ENCODE results near the gene PKNOX2. TPM values are rescaled to one million over a fixed set of nuclear protein-coding genes. Genes with fewer than 3 reads are reported as not detected.
A peak's percentile ranks its signal among the peaks of the same experiment; 100 is the strongest.

Gene PKNOX2
- total and polyA plus RNA-seq, 2 of the 8 experiments (the other 6 are each of a cell fraction or from before 2014, with no cell fraction given) = 2.0 TPM

- CTCF ChIA-PET (ENCODE audit: partially characterized antibody) = interaction anchor here (0.6 to 13.4 kb wide), 18 partner anchors 9 to 265 kb away, joined by 3 to 123 read pairs (median 5); no protein-coding TSS in a partner anchor
- Histone ChIP-seq H2BK120ac (replicated peaks; ENCODE audit: low read depth, low read length) (peak overlapping the region; percentile 9), H3K9me3 (ENCODE audit: insufficient read depth in 2 of 2, low read depth in 1 of 2, low read length in 1 of 2) (no peaks in the 10 kb centered on the region), H3K79me1 (ENCODE audit: low read depth, low read length) (no peaks in the 10 kb centered on the region), H3K4me2 (ENCODE audit: insufficient read depth in 1 of 2, low read depth in 2 of 2, low read length in 2 of 2) (peak overlapping the region; percentile 97 to 98), H2BK15ac (ENCODE audit: low read length) (0 out of 2 replicates have a peak overlapping the region, but pooled peaks have one; percentile 55), H2AFZ (ENCODE audit: low read length) (no peak overlapping the region), H3K14ac (ENCODE audit: insufficient read length) (no peak overlapping the region), H4K5ac (ENCODE audit: insufficient read length, low read depth, low read length) (no peak overlapping the region), H2BK12ac (ENCODE audit: low read depth, low read length) (peak overlapping the region; percentile 45; the same call in 1 of the 2 replicates), H3K79me2 (ENCODE audit: control insufficient read depth in 1 of 2, insufficient read depth in 2 of 2, low read length in 2 of 2) (no peaks in the 10 kb centered on the region), H4K91ac (replicated peaks; ENCODE audit: insufficient read length, low read length) (no peak overlapping the region), H3K4me1 (replicated peaks in 1 of 4; ENCODE audit: control insufficient read depth in 3 of 4, insufficient read depth in 4 of 4, low read length in 3 of 4) (peaks cover 24 to 57% (median 37%) of the 10 kb centered on the region in 4 experiments), H3K4me3 (ENCODE audit: extremely low read depth in 1 of 4, insufficient read depth in 2 of 4, low read depth in 3 of 4, low read length in 4 of 4) (peak overlapping the region in 2 of 4 experiments; percentile 17 to 74; a peak in 4 of 8 replicates), H3K27me3 (replicated peaks in 1 of 4; ENCODE audit: control insufficient read depth in 3 of 4, extremely low read depth in 1 of 4, insufficient read depth in 3 of 4, low read length in 3 of 4) (peaks cover 14 to 47% (median 41%) of the 10 kb centered on the region in 4 experiments), H3K27ac (ENCODE audit: low read depth, low read length) (no peak overlapping the region), H3K23me2 (ENCODE audit: low read depth, low read length) (peaks cover 25% of the 10 kb centered on the region), H4K20me1 (replicated peaks in 1 of 2; ENCODE audit: control insufficient read depth in 1 of 2, insufficient read depth in 2 of 2, low read length in 2 of 2) (no peaks in the 10 kb centered on the region), H2AK5ac (ENCODE audit: low read depth, low read length) (no peak overlapping the region), H3K18ac (ENCODE audit: extremely low read depth, low read length) (no peak overlapping the region), H3K56ac (replicated peaks; ENCODE audit: insufficient read length, low read depth, low read length) (no peak overlapping the region), H2BK5ac (ENCODE audit: low read depth, low read length) (no peak overlapping the region), H2BK20ac (ENCODE audit: low read length) (peak overlapping the region; percentile 87; the same call in 1 of the 2 replicates), H3K9ac (replicated peaks in 1 of 4; ENCODE audit: extremely low read depth in 1 of 4, low read depth in 3 of 4, low read length in 3 of 4) (peak overlapping the region in 1 of 4 experiments; percentile 10; a peak in 1 of 7 replicates), H4K8ac (ENCODE audit: extremely low read depth, insufficient read depth, low read length) (no peak overlapping the region), H3K4ac (replicated peaks; ENCODE audit: insufficient read length, low read depth, low read length) (no peak overlapping the region), H3K23ac (ENCODE audit: insufficient read length) (no peak overlapping the region), H3K36me3 (ENCODE audit: control insufficient read depth in 2 of 4, insufficient read depth in 4 of 4, low read length in 3 of 4) (no peaks in the 10 kb centered on the region)
- DNase-seq (ENCODE audit: low read depth in 1 of 2, low spot score in 2 of 2) (no peak), FAIRE-seq (peak; percentile 7)
- POLR2A ChIA-PET (ENCODE audit: partially characterized antibody) = interaction anchor here (1.0 to 2.7 kb wide), 3 partner anchors 79 to 174 kb away, joined by 3 to 11 read pairs (median 3); no protein-coding TSS in a partner anchor
- peak; percentile 39 for TF ChIP-seq RNF2 (IDR thresholded peaks at IDR 0.05; ENCODE audit: borderline replicate concordance, low read depth, low read length, missing control alignments, poor library complexity, severe bottlenecking)
- no peak for TF ChIP-seq GABPA (IDR thresholded peaks at IDR 0.05; ENCODE audit: borderline replicate concordance, insufficient read depth, low read length)
- TF ChIP-seq POLR2AphosphoS5 (IDR thresholded peaks at IDR 0.05; ENCODE audit: low read depth, low read length) = peak; percentile 67
- 46% methylated on average over 9 of the region's 9 CpGs; no CpG with 5 or more reads in 1 of the 2 experiments for WGBS, 2 experiments (ENCODE audit: extremely low coverage in 1 of 2, insufficient coverage in 1 of 2, insufficient read length in 1 of 2, insufficient replicate concordance in 2 of 2, low coverage in 1 of 2, low lambda C conversion rate in 2 of 2, missing lambda C conversion rate in 1 of 2)
Measured at GRCh38 chr11:125167954-125168835, 3.6 kb downstream of the PKNOX2 start.

Data from H1 (cell line).